HAP-1 (cell line): ENCODE results near the gene BRD8.

ENCODE experiments used
- DNase-seq, 2 experiments: peaks; one replicate each; pipeline ENCODE4 v3.0.0-alpha.2; 2016 to 2020; ENCODE audit warnings: low spot score in 2 of 2
- H3K27me3 ChIP-seq: fragments of 250-450 bp; sonication (Bioruptor Pico); 2 replicates; pipeline ENCODE4 v1.5.1; 2020; ENCODE audit warnings: low read depth, mild to moderate bottlenecking, moderate library complexity
- H3K36me3 ChIP-seq: fragments of 250-450 bp; sonication (Bioruptor Pico); replicated peaks from 2 replicates; pipeline ENCODE4 v1.5.1; 2020; ENCODE audit warnings: mild to moderate bottlenecking
- H3K4me1 ChIP-seq: fragments of 250-450 bp; sonication (Bioruptor Pico); 2 replicates; pipeline ENCODE4 v1.5.1; 2020; ENCODE audit warnings: mild to moderate bottlenecking
- H3K4me3 ChIP-seq: fragments of 250-450 bp; sonication (Bioruptor Pico); 2 replicates; pipeline ENCODE4 v1.5.1; 2020; ENCODE audit warnings: mild to moderate bottlenecking, moderate library complexity
- H3K9me3 ChIP-seq: fragments of 250-450 bp; sonication (Bioruptor Pico); 2 replicates; pipeline ENCODE4 v1.5.1; 2020; ENCODE audit warnings: mild to moderate bottlenecking, moderate library complexity
- in situ Hi-C: fragments of 300-500 bp; cut with MboI; formaldehyde crosslinking; loops from 3 replicates; pipeline ENCODE4 v1.14.3; 2020; ENCODE audit warnings: low sequenced_read_pairs, inconsistent platforms, mixed read lengths

The BRD8 gene

DNA sequence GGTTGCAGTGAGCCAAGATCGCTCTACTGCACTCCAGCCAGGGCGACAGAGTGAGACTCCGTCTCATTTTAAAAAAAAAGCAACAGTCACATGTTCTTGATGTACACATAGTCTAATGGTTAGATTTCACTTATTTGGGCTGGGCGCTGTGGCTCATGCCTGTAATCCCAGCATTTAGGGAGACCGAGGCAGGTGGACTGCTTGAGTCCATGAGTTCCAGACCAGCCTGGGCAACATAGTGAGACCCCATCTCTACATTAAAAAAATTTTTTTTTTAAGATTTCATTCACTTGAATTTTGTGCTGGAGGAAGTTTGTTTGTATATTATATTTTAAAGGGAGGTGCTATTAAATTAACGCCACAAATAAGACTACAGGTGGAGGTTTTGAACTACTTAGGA, 72.7 kb downstream of the BRD8 start:
- in situ Hi-C loops, result no loop called here
- H3K27me3 ChIP-seq, result no peaks in the 10 kb centered on the region
- peaks cover 5% of the 10 kb centered on the region for H3K4me1 ChIP-seq
- no peak overlapping the region for H3K4me3 ChIP-seq
- H3K36me3 ChIP-seq, result no peaks in the 10 kb centered on the region
- no peaks in the 10 kb centered on the region for H3K9me3 ChIP-seq
- no peak for DNase-seq

DNA sequence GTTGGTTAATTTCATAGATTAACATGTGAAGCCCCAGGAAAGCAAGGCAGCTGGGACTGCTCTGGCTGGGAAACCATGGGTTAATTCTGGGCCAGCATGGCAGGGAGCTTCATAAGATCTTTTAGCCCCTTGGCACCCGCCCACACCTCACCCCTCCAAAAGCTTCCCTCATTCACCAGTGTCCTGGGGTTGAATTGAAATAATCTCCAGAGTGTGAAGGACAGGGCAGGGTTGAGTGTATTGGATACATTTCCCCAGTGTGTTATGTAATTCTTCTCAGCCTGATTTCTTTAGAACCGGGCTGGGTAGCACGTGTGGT, 75.2 kb downstream of the BRD8 start:
- peaks cover 5% of the 10 kb centered on the region for H3K4me1 ChIP-seq
- H3K4me3 ChIP-seq, result no peak overlapping the region
- DNase-seq, result peak in 1 of 2 experiments; percentile 8
- H3K27me3 ChIP-seq, result no peaks in the 10 kb centered on the region
- no peaks in the 10 kb centered on the region for H3K9me3 ChIP-seq
- no peaks in the 10 kb centered on the region for H3K36me3 ChIP-seq
- in situ Hi-C loops, result no loop called here

DNA sequence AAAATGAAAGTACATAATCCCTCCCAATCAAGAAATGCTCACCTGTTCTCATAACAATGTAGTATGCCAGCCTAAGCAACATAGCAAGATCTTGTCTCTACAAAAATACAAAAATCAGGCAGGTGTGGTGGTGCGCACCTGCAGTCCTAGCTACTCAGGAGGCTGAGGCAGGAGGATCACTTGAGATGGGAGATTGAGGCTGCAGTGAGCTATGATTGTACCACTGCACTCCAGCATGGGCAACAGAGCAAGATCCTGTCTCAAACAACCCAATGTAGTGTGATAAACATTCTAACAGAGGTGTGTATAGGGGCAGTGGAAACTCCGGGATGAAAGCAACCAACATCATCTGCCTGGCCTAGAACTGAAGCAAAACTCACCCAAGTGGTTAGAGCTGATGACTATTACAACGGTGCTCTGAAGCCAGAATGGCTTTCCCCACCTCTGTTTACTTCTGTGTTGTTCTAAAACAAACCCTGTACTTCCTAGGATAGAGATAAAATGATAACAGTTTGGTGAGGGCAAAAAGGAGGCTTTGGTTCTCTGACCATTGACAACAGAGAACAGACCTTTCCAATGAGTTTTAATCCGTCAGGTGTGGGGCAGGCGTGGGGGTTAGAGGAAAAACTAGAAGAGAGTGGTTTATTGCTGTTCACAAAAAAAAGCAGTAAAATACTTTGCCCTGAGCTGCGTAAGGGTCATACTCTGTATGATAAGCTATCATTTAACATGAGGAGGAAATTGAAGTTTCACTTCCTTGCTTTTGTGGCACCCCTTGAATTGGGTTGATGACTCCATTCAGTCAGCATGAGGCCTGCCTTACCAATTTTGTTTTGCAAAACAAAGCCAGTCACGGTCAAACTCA, 75.7 kb downstream of the BRD8 start:
- Histone ChIP-seq H3K4me3 (no peak overlapping the region), H3K4me1 (peaks cover 5% of the 10 kb centered on the region), H3K27me3 (no peaks in the 10 kb centered on the region), H3K9me3 (no peaks in the 10 kb centered on the region), H3K36me3 (no peaks in the 10 kb centered on the region)
- no peak for DNase-seq
- in situ Hi-C loops, result no loop called here

DNA sequence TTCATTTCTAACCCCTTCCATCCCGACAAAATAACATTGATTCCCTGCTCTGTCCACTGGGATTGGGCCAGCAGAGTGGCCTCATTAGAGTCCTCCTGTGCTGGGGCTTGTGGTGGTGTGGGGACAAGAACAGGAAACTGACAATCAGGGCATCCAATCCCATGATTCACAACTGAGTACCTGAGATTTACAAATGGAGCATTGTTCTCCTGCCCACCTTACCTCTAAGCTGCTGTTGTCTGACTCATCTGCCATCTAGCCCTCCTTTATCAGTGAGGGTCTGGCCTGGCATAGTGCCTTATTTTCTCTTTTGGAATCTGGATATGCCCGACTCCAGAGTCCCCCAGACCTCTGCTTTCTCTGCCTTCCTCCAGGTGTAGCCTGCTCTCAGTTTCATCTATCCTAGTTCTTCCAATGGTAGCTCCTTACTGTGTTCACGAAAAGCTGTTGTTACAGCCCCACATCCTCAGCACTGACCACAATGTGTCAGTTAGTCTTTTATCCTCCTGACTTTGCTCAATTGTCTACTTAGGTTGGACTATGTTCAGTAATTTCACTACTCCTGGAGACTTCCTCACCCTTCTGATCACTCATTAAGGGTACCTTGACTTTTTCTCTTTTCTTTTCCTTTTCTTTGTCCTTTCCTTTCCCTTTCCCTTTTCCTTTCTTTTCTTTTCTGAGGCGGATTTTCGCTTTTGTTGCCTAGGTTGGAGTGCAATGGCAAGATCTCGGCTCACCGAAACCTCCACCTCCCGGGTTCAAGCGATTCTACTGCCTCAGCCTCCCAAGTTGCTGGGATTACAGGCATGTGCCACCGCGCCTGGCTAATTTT, 81.2 kb downstream of the BRD8 start:
- no peak for DNase-seq
- in situ Hi-C loops, result no loop called here
- no peak overlapping the region for H3K4me3 ChIP-seq
- no peaks in the 10 kb centered on the region for H3K27me3 ChIP-seq
- peaks cover 15% of the 10 kb centered on the region for H3K4me1 ChIP-seq
- H3K9me3 ChIP-seq, result no peaks in the 10 kb centered on the region
- H3K36me3 ChIP-seq, result no peaks in the 10 kb centered on the region

DNA sequence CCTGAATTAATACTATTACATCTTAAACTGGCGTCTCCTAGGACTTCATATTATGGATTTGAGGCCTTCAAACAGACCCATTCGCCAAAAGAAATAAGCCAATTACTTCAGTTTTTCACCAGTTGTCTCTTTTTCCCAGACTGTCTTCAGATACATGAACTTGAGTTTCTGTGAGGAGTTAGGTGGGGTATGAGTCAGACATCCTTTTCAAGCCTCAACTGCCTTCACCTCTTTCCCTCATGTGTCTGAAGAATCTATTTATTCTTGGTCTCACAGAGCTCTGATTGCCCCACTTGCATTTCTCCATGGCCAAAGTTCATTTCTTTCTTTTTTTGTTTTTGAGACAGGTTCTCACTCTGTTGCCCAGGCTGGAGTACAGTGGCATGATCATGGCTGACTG, 82.1 kb downstream of the BRD8 start:
- Histone ChIP-seq H3K36me3 (no peaks in the 10 kb centered on the region), H3K4me1 (peaks cover 15% of the 10 kb centered on the region), H3K9me3 (no peaks in the 10 kb centered on the region), H3K27me3 (no peaks in the 10 kb centered on the region), H3K4me3 (no peak overlapping the region)
- in situ Hi-C loops, result no loop called here
- DNase-seq, result no peak

DNA sequence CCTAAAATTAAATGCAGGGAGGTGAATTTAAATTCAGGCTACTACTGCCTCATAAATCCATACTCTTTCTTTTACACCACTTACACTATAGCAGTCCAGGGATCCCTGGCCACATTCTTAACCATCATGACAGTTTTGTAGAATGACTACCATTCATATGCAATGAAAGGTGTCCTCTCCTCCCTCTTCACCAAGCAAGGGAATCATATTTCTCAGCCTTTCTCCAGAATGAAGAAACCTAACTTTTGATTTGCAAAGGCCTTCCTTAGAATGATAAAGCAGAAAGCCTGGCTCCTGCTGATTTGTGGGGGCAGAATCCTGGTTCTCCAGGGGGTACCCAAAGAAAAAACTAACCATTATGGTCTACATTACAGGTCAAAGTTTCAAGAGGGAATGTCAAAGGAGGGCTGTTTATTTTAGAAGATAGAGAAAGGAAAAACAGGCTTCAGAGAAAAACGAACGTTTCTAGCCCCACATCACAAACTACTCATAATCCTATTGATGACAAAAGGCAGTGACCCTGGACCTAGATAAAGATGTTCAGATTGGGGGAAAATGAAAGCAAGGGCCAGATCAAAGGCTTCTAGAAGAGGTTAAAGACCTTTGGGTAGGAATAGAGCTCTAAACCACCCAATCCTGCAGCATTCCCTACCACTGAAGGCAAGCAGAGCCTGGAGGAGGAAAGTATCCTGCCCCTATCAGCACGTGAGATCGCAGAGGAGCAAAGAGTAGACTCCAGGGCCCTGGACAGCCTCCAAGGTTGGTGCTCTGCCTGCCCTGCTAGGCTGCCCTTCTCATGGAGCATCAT, 83.1 kb downstream of the BRD8 start:
- in situ Hi-C loops, result no loop called here

DNA sequence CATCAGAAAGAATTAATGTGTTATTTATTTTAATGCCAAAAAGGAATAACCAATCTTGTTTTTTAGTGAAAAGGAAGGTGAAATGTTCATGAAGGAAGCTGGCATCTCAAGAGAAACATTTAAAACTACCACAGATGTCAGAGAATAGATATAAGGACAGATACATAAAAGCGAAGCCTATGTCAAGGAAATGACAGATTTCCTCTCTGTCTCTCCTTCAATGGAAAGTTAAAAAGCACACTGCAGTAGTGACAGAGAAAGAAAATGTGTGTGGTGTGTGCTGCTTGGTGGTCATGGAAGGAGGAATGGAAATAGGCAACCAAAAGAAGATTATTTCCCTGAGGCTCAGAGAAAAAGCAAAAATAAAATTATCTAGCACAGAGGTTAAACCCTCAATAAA, 85.4 kb downstream of the BRD8 start:
- Histone ChIP-seq H3K9me3 (no peaks in the 10 kb centered on the region), H3K4me3 (no peak overlapping the region), H3K36me3 (no peaks in the 10 kb centered on the region), H3K4me1 (peaks cover 15% of the 10 kb centered on the region), H3K27me3 (no peaks in the 10 kb centered on the region)
- no peak for DNase-seq
- in situ Hi-C loops, result no loop called here

More for the DNA sequence above, 83.1 kb downstream of the BRD8 start:
- no peaks in the 10 kb centered on the region for H3K9me3 ChIP-seq
- no peaks in the 10 kb centered on the region for H3K36me3 ChIP-seq
- DNase-seq, result peak; percentile 33 to 90
- H3K4me3 ChIP-seq, result no peak overlapping the region
- H3K27me3 ChIP-seq, result no peaks in the 10 kb centered on the region
- peaks cover 15% of the 10 kb centered on the region for H3K4me1 ChIP-seq

DNA sequence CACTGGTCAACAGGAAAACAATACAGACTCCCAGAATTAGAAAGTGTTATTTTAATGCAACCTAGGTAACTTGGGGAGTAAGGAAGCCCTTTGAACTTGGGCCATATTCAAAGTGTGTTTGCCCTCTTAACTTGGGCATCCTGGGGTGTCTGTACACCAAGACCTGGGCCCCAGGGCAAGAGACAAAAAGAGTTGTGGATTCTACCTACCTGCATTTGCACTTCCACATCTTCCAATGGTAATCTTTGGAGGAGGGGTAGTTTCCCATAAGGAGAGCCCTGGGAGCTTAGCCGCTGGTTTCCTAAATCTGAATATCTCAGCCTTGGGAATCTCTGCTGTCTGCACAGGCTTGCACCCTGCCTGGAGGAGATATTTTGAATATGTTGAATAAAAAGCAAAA, 86.1 kb downstream of the BRD8 start:
- H3K4me3 ChIP-seq, result no peak overlapping the region
- H3K36me3 ChIP-seq, result no peaks in the 10 kb centered on the region
- no peak for DNase-seq
- H3K4me1 ChIP-seq, result peaks cover 15% of the 10 kb centered on the region
- H3K9me3 ChIP-seq, result no peaks in the 10 kb centered on the region
- H3K27me3 ChIP-seq, result no peaks in the 10 kb centered on the region
- in situ Hi-C loops, result no loop called here

DNA sequence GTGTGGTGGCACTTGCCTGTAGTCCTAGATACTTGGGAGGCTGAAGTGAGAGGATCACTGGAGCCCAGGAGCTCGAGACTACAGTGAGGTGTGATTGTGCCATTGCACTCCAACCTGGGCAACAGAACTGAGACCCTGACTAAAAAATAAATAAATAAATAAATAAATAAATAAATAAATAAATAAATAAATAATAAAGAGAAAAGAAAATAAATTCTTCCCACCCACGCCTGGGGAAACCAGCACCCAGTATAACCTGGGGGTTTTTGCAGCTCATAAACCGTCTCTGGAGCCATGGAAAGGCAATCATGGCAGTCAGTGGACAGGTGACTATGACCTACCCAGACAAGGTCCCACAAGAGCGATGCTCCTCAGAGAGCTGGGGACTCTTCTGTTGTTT, 86.7 kb downstream of the BRD8 start:
- Histone ChIP-seq H3K4me3 (no peak overlapping the region), H3K27me3 (no peaks in the 10 kb centered on the region), H3K4me1 (peaks cover 15% of the 10 kb centered on the region), H3K36me3 (no peaks in the 10 kb centered on the region), H3K9me3 (no peaks in the 10 kb centered on the region)
- in situ Hi-C loops, result no loop called here
- DNase-seq, result no peak
